Ureter (tissue), 1 donor: Measurements from ENCODE around the gene MOB1A. TPM values are rescaled to one million over a fixed set of nuclear protein-coding genes. Genes with fewer than 3 reads are reported as not detected.

Source experiments
- DNase-seq: peaks from one replicate; pipeline ENCODE4 v3.0.0-alpha.2; 2020; ENCODE audit warnings: low spot score
- total RNA-seq: library from RNA; stranded (reverse); gene quantifications from one replicate; pipeline ENCODE4 v1.2.4, GENCODE V29; 2023
- donor health status: DM: yes; HTN: yes; CAD: no.

Gene MOB1A
- total RNA-seq, 1 donor from 2014 or later = 96.9 TPM

DNA sequence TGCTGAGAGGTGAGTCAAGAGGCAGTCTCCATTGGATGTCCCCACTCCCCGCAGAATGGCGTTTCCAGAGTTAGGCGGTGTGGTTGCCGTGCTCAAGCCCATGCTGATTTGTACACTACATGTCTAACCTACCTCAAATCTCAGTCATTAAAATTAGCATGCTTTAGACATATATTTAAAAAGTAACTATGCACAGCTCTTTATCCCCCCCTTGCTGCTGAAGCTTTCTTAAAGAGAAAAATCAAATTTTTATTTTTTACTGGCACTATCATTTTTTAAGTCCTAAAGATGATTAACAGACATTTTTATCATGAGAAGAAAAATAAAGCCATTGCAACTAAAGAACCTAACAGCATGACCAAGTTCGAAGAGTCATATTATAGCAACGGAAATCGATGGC lies 73.8 kb downstream of the MOB1A start:
- no peak for DNase-seq

DNA sequence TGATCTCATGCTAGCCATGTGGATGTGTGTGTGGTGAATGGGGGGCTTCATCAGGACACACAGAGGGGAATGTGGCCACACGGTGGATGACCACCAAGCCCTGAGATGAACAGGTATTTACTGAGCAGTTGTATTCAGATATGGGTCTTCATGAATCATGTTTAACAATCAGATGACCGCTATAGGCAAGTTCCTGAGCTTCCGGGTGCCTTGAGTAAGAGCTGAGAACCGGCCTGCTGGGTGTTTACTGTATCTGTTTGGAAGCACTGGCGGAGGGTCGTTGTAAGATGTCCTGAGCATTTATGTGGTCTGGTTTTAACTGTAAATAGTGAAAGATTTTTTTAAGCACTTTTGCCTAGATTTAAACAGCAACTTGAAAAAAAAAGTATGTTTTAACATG lies 74.9 kb downstream of the MOB1A start:
- no peak for DNase-seq

Other genes starting within 250 kb of the MOB1A start
- 28.7 TPM for gene TET3, start 194.0 kb downstream of the MOB1A start, total RNA-seq
- 40.6 TPM for gene BOLA3, start 31.0 kb downstream of the MOB1A start, total RNA-seq
- 92.5 TPM for gene MTHFD2, start 19.7 kb upstream of the MOB1A start, total RNA-seq
- gene SLC4A5, start 164.5 kb upstream of the MOB1A start, total RNA-seq = 7.2 TPM
- gene DCTN1, start 201.4 kb upstream of the MOB1A start, total RNA-seq = 143 TPM
- gene C2orf81, start 242.7 kb upstream of the MOB1A start, total RNA-seq = 5.5 TPM
- gene WDR54, start 242.9 kb upstream of the MOB1A start, total RNA-seq = 11.3 TPM